K562 (cell line): ENCODE data around the gene NEK1. TPM values are rescaled to one million over a fixed set of nuclear protein-coding genes. Genes with fewer than 3 reads are reported as not detected.
A peak's percentile ranks its signal among the peaks of the same experiment; 100 is the strongest.

ENCODE experiments used
- ATF7 ChIP-seq: fragments of 450-650 bp; IDR thresholded peaks from 2 replicates; pipeline ENCODE4 v1.7.1; 2014; ENCODE audit warnings: mild to moderate bottlenecking, moderate library complexity
- CBX8 ChIP-seq: fragments of 200-600 bp; sonication (generic); IDR thresholded peaks from 2 replicates; pipeline ENCODE4 v1.6.1; 2012; ENCODE audit warnings: borderline replicate concordance, mixed run types, low read depth, mild to moderate bottlenecking, moderate library complexity, mixed read lengths, low read length, control low read depth, inconsistent platforms; ENCODE audit not compliant: poor library complexity, severe bottlenecking; ENCODE audit errors: extremely low read depth
- CREB3L1 ChIP-seq: fragments of 450-650 bp; IDR thresholded peaks from 2 replicates; pipeline ENCODE4 v1.6.1; 2014; ENCODE audit warnings: low read depth, mild to moderate bottlenecking, moderate library complexity, borderline replicate concordance
- ELF1 ChIP-seq: fragments of 200-800 bp; sonication (Bioruptor generic); IDR thresholded peaks from 2 replicates; pipeline ENCODE4 v1.6.1; 2016; ENCODE audit warnings: missing genetic modification characterization, missing compliant biosample characterization
- ELF2 ChIP-seq: fragments of 250-450 bp; sonication (Bioruptor Pico); IDR thresholded peaks from 2 replicates; pipeline ENCODE4 v1.5.0; 2021; ENCODE audit warnings: mild to moderate bottlenecking
- GATAD2B ChIP-seq: fragments of 450-650 bp; IDR thresholded peaks from 2 replicates; pipeline ENCODE4 v1.6.1; 2017; ENCODE audit warnings: mild to moderate bottlenecking, borderline replicate concordance
- GTF2F1 ChIP-seq: IDR thresholded peaks from 2 replicates; pipeline ENCODE4 v1.6.1; 2011; ENCODE audit warnings: low read depth, low read length, improper control_type of control experiment
- L3MBTL2 ChIP-seq: fragments of 450-650 bp; IDR thresholded peaks from 2 replicates; pipeline ENCODE4 v1.6.1; 2016; ENCODE audit warnings: mild to moderate bottlenecking, moderate library complexity
- LARP7 ChIP-seq: fragments of 450-650 bp; IDR thresholded peaks from 2 replicates; pipeline ENCODE4 v1.6.1; 2016
- MAFG ChIP-seq: fragments of 450-650 bp; conservative IDR thresholded peaks from 2 replicates; pipeline ENCODE4 v1.6.1; 2016; ENCODE audit warnings: missing genetic modification characterization, missing compliant biosample characterization
- MTA3 ChIP-seq: fragments of 450-650 bp; formaldehyde crosslinking; IDR thresholded peaks from 2 replicates; pipeline ENCODE4 v1.6.1; 2017; ENCODE audit warnings: mild to moderate bottlenecking, borderline replicate concordance
- PHB2 ChIP-seq: fragments of 450-650 bp; IDR thresholded peaks from 2 replicates; pipeline ENCODE4 v1.6.1; 2017; ENCODE audit warnings: low read depth
- POLR2AphosphoS2 ChIP-seq: IDR thresholded peaks from 2 replicates; pipeline ENCODE4 v1.6.1; 2012; ENCODE audit warnings: low read length, improper control_type of control experiment
- RBM15 ChIP-seq: fragments of 200-400 bp; formaldehyde crosslinking; IDR thresholded peaks from 2 replicates; pipeline ENCODE4 v1.6.1; 2018; ENCODE audit warnings: mild to moderate bottlenecking, low read length, moderate library complexity; ENCODE audit not compliant: insufficient read depth
- RFX1 ChIP-seq: fragments of 450-650 bp; IDR thresholded peaks from 2 replicates; pipeline ENCODE4 v1.6.1; 2016; ENCODE audit warnings: mild to moderate bottlenecking, moderate library complexity
- SMAD1 ChIP-seq: fragments of 150-350 bp; IDR thresholded peaks from 2 replicates; pipeline ENCODE4 v1.6.1; 2014; ENCODE audit warnings: low read length, low read depth; ENCODE audit not compliant: partially characterized antibody
- SMARCE1 ChIP-seq: fragments of 450-650 bp; IDR thresholded peaks from 2 replicates; pipeline ENCODE4 v1.7.1; 2016; ENCODE audit warnings: mild to moderate bottlenecking
- SOX6 ChIP-seq: fragments of 450-650 bp; IDR thresholded peaks from 2 replicates; pipeline ENCODE4 v1.6.1; 2014; ENCODE audit warnings: mild to moderate bottlenecking
- SRF ChIP-seq, 2 experiments: fragments of 250-450, 450-650 bp in 1 of 2; sonication (Bioruptor Pico) in 1 of 2; sonication (generic) in 1 of 2; formaldehyde crosslinking; IDR thresholded peaks; 2 replicates each; pipeline versions ENCODE4 v1.5.0 to v1.5.1; 2020 to 2022; ENCODE audit warnings: mild to moderate bottlenecking in 1 of 2, missing genetic modification reagents in 1 of 2
- TAF1 ChIP-seq: IDR thresholded peaks from 2 replicates; pipeline ENCODE4 v1.6.1; 2011; ENCODE audit warnings: mild to moderate bottlenecking, low read length, moderate library complexity; ENCODE audit not compliant: insufficient read depth, control insufficient read depth, severe bottlenecking; ENCODE audit errors: extremely low read depth
- TEAD4 ChIP-seq, 2 experiments: sonication (generic) in 1 of 2; formaldehyde crosslinking in 1 of 2; IDR thresholded peaks; 2 replicates each; pipeline versions ENCODE4 v1.6.1 to v1.8.0; 2012 to 2022; ENCODE audit warnings: borderline replicate concordance in 1 of 2, inconsistent platforms in 1 of 2, low read length in 1 of 2, mild to moderate bottlenecking in 1 of 2, missing genetic modification reagents in 1 of 2
- ZFP91 ChIP-seq: sonication (generic); formaldehyde crosslinking; IDR thresholded peaks from 2 replicates; pipeline ENCODE4 v1.8.0; 2022; ENCODE audit warnings: mild to moderate bottlenecking, missing genetic modification reagents
- ZNF174 ChIP-seq: fragments of 250-450 bp; sonication (Bioruptor Pico); IDR thresholded peaks from 2 replicates; pipeline ENCODE4 v1.4.0; 2020; ENCODE audit warnings: mild to moderate bottlenecking
- ZSCAN32 ChIP-seq: fragments of 450-650 bp; formaldehyde crosslinking; IDR thresholded peaks from 2 replicates; pipeline ENCODE4 v1.4.0; 2020; ENCODE audit warnings: mild to moderate bottlenecking, moderate library complexity
- polyA plus RNA-seq, 8 experiments: library from polyadenylated mRNA; depleted of rRNA in 4 of 8; stranded (reverse) in 5 of 8; unstranded in 3 of 8; fragments of >200 nt; fragmentation: Nextera tagmentation in 2 of 8; fragmentation: Illumina TruSeq in 1 of 8; extraction: Ambion mirVana in 2 of 8; extraction: Trizol in 1 of 8; gene quantifications; 2 replicates each; pipeline versions ENCODE4 v1.2.1 to v1.2.3, GENCODE V29; 2011 to 2014; ENCODE audit warnings: inconsistent platforms in 1 of 8, missing spikeins in 1 of 8
- total RNA-seq, 7 experiments: library from RNA; depleted of rRNA in 6 of 7; stranded (reverse); fragments of >200 nt in 6 of 7; fragmentation: Illumina TruSeq in 2 of 7; extraction: Trizol in 2 of 7; gene quantifications; 2 replicates each; pipeline versions ENCODE4 v1.2.1 to v1.2.3, GENCODE V29; 2011 to 2021; ENCODE audit warnings: low replicate concordance in 1 of 7

The NEK1 gene
- total and polyA plus RNA-seq, 9 of the 15 experiments (the other 6 are each of a cell fraction or from before 2014, with no cell fraction given), result 6.2 to 15.7 (median 10.3) TPM

GRCh38 chr4:169659716-169660670, 47.6 kb upstream of the NEK1 start (continued):
- TF ChIP-seq ELF2 (CRISPR knock-in tag) (no peak), POLR2AphosphoS2 (peak; percentile 78; the same call in 1 of the 2 replicates), MAFG (tag) (peak; percentile 87), PHB2 (no peak), SOX6 (peak; percentile 86), RFX1 (peak; percentile 98), SMAD1 (peak; percentile 83), ATF7 (peak; percentile 99), ZNF174 (CRISPR knock-in tag) (0 out of 2 replicates have a peak, but pooled peaks have one; percentile 19), TEAD4 (IDR thresholded peaks at IDR 0.05; ENCODE audit: low read length) (peak; percentile 62), TEAD4 (CRISPR knock-in tag; IDR thresholded peaks at IDR 0.05; ENCODE audit: borderline replicate concordance) (no peak), ELF1 (0 out of 2 replicates have a peak, but pooled peaks have one; percentile 34), LARP7 (no peak), GTF2F1 (peak; percentile 83; the same call in 1 of the 2 replicates), TAF1 (peak; percentile 63), MTA3 (peak; percentile 89), GATAD2B (peak; percentile 78), SMARCE1 (no peak; the same call in none of the 2 replicates), RBM15 (no peak), SRF (CRISPR knock-in tag; IDR thresholded peaks at IDR 0.05) (no peak), ZFP91 (CRISPR knock-in tag) (no peak), CBX8 (no peak), CREB3L1 (0 out of 2 replicates have a peak, but pooled peaks have one; percentile 49), ZSCAN32 (CRISPR knock-in tag) (peak; percentile 37; the same call in 1 of the 2 replicates), L3MBTL2 (peak; percentile 49; the same call in 1 of the 2 replicates)
